LNCAP (cell line): ENCODE data around the gene GTPBP3.
A peak's percentile ranks its signal among the peaks of the same experiment; 100 is the strongest.

Source experiments
- TF ChIP-seq, protein P1 (sequence below): fragments of 450-650 bp; IDR thresholded peaks from 2 replicates; pipeline ENCODE4 v1.5.1; 2017; ENCODE audit warnings: mild to moderate bottlenecking

Gene GTPBP3

DNA sequence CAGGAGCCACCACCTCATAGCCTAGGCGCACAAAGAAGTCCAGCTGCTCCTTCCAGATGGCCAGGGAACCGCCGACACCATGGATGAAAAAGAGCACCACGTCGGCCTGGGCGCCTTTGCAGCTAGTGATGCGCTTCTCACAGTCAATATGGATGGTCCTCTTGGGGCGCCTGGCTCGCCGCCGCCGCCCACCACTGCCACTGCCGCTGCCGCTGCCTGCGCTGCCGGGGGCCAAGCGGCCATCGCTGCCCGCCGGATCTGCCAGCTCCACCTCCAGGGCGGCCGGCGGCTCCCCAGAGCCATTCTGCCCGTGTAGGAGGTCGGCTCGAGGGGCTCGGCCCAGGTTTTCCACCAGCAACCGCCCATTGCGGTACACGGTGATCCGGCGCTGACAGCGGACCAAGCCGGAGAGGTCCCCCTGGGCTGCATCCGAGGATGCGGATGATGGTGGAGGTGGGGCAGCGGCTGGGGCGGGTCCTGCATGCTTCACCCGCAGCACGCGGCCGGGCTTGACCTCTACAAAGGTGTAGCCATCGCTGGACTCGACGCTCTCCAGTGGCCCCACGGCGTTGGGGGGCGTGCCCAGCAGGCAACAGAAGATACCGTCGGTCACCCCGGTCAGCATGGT is 36.2 kb upstream of the GTPBP3 start:
- TF ChIP-seq, protein P1, sequence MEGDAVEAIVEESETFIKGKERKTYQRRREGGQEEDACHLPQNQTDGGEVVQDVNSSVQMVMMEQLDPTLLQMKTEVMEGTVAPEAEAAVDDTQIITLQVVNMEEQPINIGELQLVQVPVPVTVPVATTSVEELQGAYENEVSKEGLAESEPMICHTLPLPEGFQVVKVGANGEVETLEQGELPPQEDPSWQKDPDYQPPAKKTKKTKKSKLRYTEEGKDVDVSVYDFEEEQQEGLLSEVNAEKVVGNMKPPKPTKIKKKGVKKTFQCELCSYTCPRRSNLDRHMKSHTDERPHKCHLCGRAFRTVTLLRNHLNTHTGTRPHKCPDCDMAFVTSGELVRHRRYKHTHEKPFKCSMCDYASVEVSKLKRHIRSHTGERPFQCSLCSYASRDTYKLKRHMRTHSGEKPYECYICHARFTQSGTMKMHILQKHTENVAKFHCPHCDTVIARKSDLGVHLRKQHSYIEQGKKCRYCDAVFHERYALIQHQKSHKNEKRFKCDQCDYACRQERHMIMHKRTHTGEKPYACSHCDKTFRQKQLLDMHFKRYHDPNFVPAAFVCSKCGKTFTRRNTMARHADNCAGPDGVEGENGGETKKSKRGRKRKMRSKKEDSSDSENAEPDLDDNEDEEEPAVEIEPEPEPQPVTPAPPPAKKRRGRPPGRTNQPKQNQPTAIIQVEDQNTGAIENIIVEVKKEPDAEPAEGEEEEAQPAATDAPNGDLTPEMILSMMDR, result no peak

DNA sequence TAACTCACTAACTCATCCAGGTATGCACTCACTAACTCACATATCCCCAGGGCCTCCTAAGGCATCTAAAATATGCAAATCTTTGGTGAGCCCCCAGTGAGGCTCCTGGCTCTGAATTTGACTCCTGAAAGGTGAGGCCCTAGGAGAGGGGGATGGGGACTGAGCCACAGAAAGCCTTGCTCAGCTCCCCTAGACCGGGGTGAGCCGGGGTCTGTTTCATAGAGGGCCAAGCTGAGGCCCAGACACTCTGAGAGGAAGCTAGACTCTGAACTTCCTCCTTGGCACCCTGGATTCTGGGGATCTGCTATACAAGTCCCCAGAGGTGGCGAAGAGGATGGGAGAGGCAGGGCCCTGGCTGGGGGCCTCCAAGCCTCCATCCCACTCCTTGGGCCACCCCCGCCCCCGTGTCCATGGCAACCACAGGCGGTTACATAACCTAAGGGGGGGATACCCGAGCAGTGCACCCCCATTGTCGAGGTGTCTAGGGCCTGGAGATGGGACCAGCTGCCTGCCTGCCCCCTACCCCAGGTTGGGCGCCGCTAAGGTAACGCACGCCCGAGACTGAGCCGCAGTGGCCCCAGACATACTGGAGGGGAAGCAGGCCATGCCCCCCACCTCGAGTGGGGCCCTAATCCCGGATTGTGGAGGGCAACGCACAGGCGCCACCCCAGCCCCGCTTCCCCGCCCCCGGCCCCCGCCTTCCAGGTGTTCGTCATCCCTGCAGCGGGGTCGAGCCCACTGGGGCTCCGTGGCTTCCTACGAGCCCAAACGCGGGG is 34.8 kb upstream of the GTPBP3 start:
- TF ChIP-seq, protein P1, result no peak

DNA sequence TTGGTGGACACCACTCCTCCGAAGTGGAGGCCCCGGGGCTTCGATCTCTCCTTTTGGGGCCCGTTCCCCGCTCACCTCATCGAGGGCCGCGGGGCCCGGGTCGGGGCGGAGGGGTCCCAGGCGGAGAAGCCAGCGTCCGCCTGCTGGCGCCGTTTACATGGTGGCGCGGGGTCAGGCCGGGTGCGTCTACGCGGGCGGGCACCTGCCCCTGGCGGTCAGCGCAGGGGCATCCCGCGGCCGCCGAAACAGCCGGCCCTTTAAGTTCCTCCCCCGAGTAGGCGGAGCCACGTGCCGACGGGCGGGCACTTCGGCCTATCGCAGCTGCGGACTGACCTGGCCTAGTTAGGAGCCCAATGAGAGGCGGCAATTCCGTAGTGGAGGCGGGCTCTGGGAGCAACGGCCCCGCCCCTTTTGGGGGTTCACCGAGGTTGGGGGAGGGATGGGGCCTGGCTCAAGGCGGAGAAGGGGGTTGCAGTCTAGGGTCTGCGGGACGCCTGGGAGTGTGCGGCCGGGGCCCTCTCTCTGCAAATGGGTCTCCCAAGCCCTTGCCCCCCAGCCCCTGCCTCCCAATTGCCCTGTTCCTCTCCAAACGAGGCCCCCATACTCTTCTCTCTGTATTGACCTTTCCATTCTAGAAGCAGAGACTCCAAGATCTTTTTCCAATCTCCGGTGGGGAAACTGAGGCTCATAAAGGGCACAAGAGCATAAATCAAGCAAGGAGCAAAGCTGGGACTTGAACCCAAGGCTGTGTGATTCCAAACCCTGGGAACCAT is 34.0 kb upstream of the GTPBP3 start, which contains the start of gene ABHD8:
TSS of gene ABHD8 (minus strand) at position 259 of the 773 bp plus-strand sequence. CDS start 1,809 bp downstream, outside the sequence.
- TF ChIP-seq, protein P1, result peak; percentile 49

DNA sequence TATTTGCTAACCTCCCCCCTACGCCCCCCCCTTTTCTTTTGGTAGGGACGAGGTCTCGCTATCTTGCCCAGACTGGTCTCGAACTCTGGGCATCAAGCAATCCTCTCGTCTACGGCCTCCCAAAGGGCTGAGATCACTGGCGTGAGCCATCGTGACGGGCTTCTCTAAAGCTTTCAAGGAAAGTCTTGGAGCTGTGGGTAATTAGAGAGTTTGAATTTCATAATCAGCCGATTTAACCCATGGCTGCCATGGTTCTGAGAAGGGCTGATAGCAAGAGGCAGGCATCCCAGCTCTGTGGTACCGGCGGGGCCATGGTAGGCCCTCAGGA is 33.4 kb upstream of the GTPBP3 start:
- TF ChIP-seq, protein P1, result no peak

DNA sequence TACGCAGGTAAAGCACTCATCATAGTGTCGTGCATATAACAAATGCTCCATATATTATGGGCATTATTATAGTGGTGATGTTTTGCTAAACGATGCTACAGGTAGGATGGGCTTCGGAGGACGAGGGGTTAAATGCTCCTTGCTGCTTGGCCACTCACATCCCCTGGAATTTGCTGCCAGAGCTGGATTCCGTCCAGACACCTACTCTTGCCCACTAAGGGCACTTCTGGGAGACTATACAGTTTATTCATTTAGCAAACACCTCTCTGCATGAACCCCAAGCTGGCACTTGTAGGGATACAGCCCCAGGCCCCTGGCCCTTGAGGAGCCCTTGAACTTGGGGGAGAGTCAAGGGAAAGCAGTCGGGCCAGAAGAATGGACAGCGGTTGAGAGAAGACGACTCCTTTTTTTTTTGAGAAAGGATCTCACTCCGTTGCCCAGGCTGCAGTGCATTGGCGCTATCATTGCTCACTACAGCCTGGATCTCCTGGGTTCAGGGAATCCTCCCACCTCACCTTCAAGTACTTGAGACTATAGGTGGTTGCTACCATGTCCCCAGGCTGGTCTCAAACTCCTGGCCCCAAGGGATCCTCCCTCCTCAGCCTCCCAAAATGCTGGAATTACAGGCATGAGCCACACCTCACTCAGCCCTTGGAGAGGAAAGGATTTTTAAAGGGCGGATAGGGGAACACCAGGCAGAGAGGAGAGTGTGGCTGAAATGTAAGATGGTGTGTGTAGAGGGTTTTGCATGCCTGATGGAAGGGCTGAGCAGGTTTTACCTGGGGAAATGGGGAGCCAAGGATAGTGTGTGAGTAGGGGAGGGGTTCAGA is 32.8 kb upstream of the GTPBP3 start:
- TF ChIP-seq, protein P1, result no peak

GRCh38 chr19:17305216-17305516 is 32.2 kb upstream of the GTPBP3 start:
- TF ChIP-seq, protein P1, result no peak
